ENCODE data around the gene BRCC3.

Gene BRCC3

GRCh38 chrX:155056877-155057792 lies 14.2 kb upstream of the BRCC3 start:
- 52% methylated on average over 7 of the region's 25 CpGs; no CpG with 5 or more reads in 1 of the 2 experiments for WGBS, 2 experiments (ENCODE audit: insufficient coverage in 2 of 2)

GRCh38 chrX:155061760-155062159 lies 9.5 kb upstream of the BRCC3 start:
- H3K9me3 ChIP-seq (ENCODE audit: control insufficient read depth, low read length) = no peaks in the 10 kb centered on the region
- H3K27ac ChIP-seq (ENCODE audit: low read depth, low read length, severe bottlenecking) = no peak overlapping the region
- 83% methylated on average over 2 of the region's 4 CpGs; no CpG with 5 or more reads in 1 of the 2 experiments for WGBS, 2 experiments (ENCODE audit: insufficient coverage in 2 of 2)
- H3K4me3 ChIP-seq (ENCODE audit: extremely low read depth, insufficient read depth, low read length, poor library complexity, severe bottlenecking) = no peak overlapping the region
- H3K36me3 ChIP-seq (ENCODE audit: control insufficient read depth, insufficient read depth, low read length) = peaks cover 15% of the 10 kb centered on the region
- no peaks in the 10 kb centered on the region for H3K4me1 ChIP-seq (ENCODE audit: control insufficient read depth, insufficient read depth, low read length, poor library complexity, severe bottlenecking)

More at GRCh38 chrX:155056877-155057792, 14.2 kb upstream of the BRCC3 start:
- Histone ChIP-seq H3K27ac (ENCODE audit: low read depth, low read length, severe bottlenecking) (peak overlapping the region; percentile 10), H3K9me3 (ENCODE audit: control insufficient read depth, low read length) (no peaks in the 10 kb centered on the region), H3K36me3 (ENCODE audit: control insufficient read depth, insufficient read depth, low read length) (peaks cover 21% of the 10 kb centered on the region), H3K4me3 (ENCODE audit: extremely low read depth, insufficient read depth, low read length, poor library complexity, severe bottlenecking) (no peak overlapping the region), H3K4me1 (ENCODE audit: control insufficient read depth, insufficient read depth, low read length, poor library complexity, severe bottlenecking) (no peaks in the 10 kb centered on the region)

GRCh38 chrX:155065035-155065734 lies 6.1 kb upstream of the BRCC3 start:
- WGBS, 2 experiments (ENCODE audit: insufficient coverage in 2 of 2) = 96 to 100% methylated on average over 1 to 4 of the region's 8 CpGs

GRCh38 chrX:155068165-155068564 lies 3.1 kb upstream of the BRCC3 start:
- Histone ChIP-seq H3K4me3 (ENCODE audit: extremely low read depth, insufficient read depth, low read length, poor library complexity, severe bottlenecking) (no peak overlapping the region), H3K4me1 (ENCODE audit: control insufficient read depth, insufficient read depth, low read length, poor library complexity, severe bottlenecking) (peaks cover 6% of the 10 kb centered on the region), H3K36me3 (ENCODE audit: control insufficient read depth, insufficient read depth, low read length) (peaks cover under 1% of the 10 kb centered on the region), H3K27ac (ENCODE audit: low read depth, low read length, severe bottlenecking) (peak overlapping the region; percentile 55), H3K9me3 (ENCODE audit: control insufficient read depth, low read length) (no peaks in the 10 kb centered on the region)
- WGBS, 2 experiments (ENCODE audit: insufficient coverage in 2 of 2) = 67% methylated on average over 1 of the region's 1 CpG; no CpG with 5 or more reads in 1 of the 2 experiments

More at GRCh38 chrX:155065035-155065734, 6.1 kb upstream of the BRCC3 start:
- H3K9me3 ChIP-seq (ENCODE audit: control insufficient read depth, low read length) = no peaks in the 10 kb centered on the region
- H3K36me3 ChIP-seq (ENCODE audit: control insufficient read depth, insufficient read depth, low read length) = peaks cover 11% of the 10 kb centered on the region
- H3K4me3 ChIP-seq (ENCODE audit: extremely low read depth, insufficient read depth, low read length, poor library complexity, severe bottlenecking) = no peak overlapping the region
- H3K4me1 ChIP-seq (ENCODE audit: control insufficient read depth, insufficient read depth, low read length, poor library complexity, severe bottlenecking) = no peaks in the 10 kb centered on the region
- no peak overlapping the region for H3K27ac ChIP-seq (ENCODE audit: low read depth, low read length, severe bottlenecking)

GRCh38 chrX:155069414-155069813 lies 1.9 kb upstream of the BRCC3 start:
- WGBS, 2 experiments (ENCODE audit: insufficient coverage in 2 of 2) = no CpG with 5 or more reads among the region's 1 CpG
- H3K4me3 ChIP-seq (ENCODE audit: extremely low read depth, insufficient read depth, low read length, poor library complexity, severe bottlenecking) = no peak overlapping the region
- peaks cover 5% of the 10 kb centered on the region for H3K36me3 ChIP-seq (ENCODE audit: control insufficient read depth, insufficient read depth, low read length)

GRCh38 chrX:155070038-155070437 lies 1.3 kb upstream of the BRCC3 start:
- peaks cover 5% of the 10 kb centered on the region for H3K36me3 ChIP-seq (ENCODE audit: control insufficient read depth, insufficient read depth, low read length)
- peak overlapping the region; percentile 49 for H3K4me3 ChIP-seq (ENCODE audit: extremely low read depth, insufficient read depth, low read length, poor library complexity, severe bottlenecking)
- WGBS, 2 experiments (ENCODE audit: insufficient coverage in 2 of 2) = 10% methylated on average over 4 of the region's 12 CpGs; no CpG with 5 or more reads in 1 of the 2 experiments
- H3K27ac ChIP-seq (ENCODE audit: low read depth, low read length, severe bottlenecking) = no peak overlapping the region
- peaks cover 6% of the 10 kb centered on the region for H3K4me1 ChIP-seq (ENCODE audit: control insufficient read depth, insufficient read depth, low read length, poor library complexity, severe bottlenecking)
- no peaks in the 10 kb centered on the region for H3K9me3 ChIP-seq (ENCODE audit: control insufficient read depth, low read length)

More at GRCh38 chrX:155069414-155069813, 1.9 kb upstream of the BRCC3 start:
- H3K9me3 ChIP-seq (ENCODE audit: control insufficient read depth, low read length) = no peaks in the 10 kb centered on the region
- H3K4me1 ChIP-seq (ENCODE audit: control insufficient read depth, insufficient read depth, low read length, poor library complexity, severe bottlenecking) = peaks cover 6% of the 10 kb centered on the region
- no peak overlapping the region for H3K27ac ChIP-seq (ENCODE audit: low read depth, low read length, severe bottlenecking)

- H3K4me1 ChIP-seq (ENCODE audit: control insufficient read depth, insufficient read depth, low read length, poor library complexity, severe bottlenecking) = peaks cover 6% of the 10 kb centered on the region
- no peaks in the 10 kb centered on the region for H3K9me3 ChIP-seq (ENCODE audit: control insufficient read depth, low read length)
- WGBS, 2 experiments (ENCODE audit: insufficient coverage in 2 of 2) = no CpG with 5 or more reads among the region's 16 CpGs
- H3K27ac ChIP-seq (ENCODE audit: low read depth, low read length, severe bottlenecking) = peak overlapping the region; percentile 10
- H3K4me3 ChIP-seq (ENCODE audit: extremely low read depth, insufficient read depth, low read length, poor library complexity, severe bottlenecking) = peak overlapping the region; percentile 49
- peaks cover 10% of the 10 kb centered on the region for H3K36me3 ChIP-seq (ENCODE audit: control insufficient read depth, insufficient read depth, low read length)
Observed at GRCh38 chrX:155070663-155070974, 689 bp upstream of the BRCC3 start.

- H3K36me3 ChIP-seq (ENCODE audit: control insufficient read depth, insufficient read depth, low read length) = peaks cover 20% of the 10 kb centered on the region
- peak overlapping the region; percentile 29 for H3K27ac ChIP-seq (ENCODE audit: low read depth, low read length, severe bottlenecking)
- H3K4me1 ChIP-seq (ENCODE audit: control insufficient read depth, insufficient read depth, low read length, poor library complexity, severe bottlenecking) = peaks cover 6% of the 10 kb centered on the region
- H3K4me3 ChIP-seq (ENCODE audit: extremely low read depth, insufficient read depth, low read length, poor library complexity, severe bottlenecking) = peak overlapping the region; percentile 62
- no peaks in the 10 kb centered on the region for H3K9me3 ChIP-seq (ENCODE audit: control insufficient read depth, low read length)
- 0% methylated on average over 6 to 8 of the region's 25 CpGs for WGBS, 2 experiments (ENCODE audit: insufficient coverage in 2 of 2)
Observed at GRCh38 chrX:155071694-155072280, 479 bp downstream of the BRCC3 start.

GRCh38 chrX:155086202-155086840 lies 15.0 kb downstream of the BRCC3 start:
- peaks cover 26% of the 10 kb centered on the region for H3K36me3 ChIP-seq (ENCODE audit: control insufficient read depth, insufficient read depth, low read length)
- H3K4me3 ChIP-seq (ENCODE audit: extremely low read depth, insufficient read depth, low read length, poor library complexity, severe bottlenecking) = no peak overlapping the region
- no peaks in the 10 kb centered on the region for H3K4me1 ChIP-seq (ENCODE audit: control insufficient read depth, insufficient read depth, low read length, poor library complexity, severe bottlenecking)
- 33 to 73% methylated on average over 1 to 10 of the region's 24 CpGs for WGBS, 2 experiments (ENCODE audit: insufficient coverage in 2 of 2)
- H3K27ac ChIP-seq (ENCODE audit: low read depth, low read length, severe bottlenecking) = no peak overlapping the region
- H3K9me3 ChIP-seq (ENCODE audit: control insufficient read depth, low read length) = no peaks in the 10 kb centered on the region

Measured in mesodermal cell (in vitro differentiated cells).